Measurements from ENCODE around the gene CLPSL1.

DNA sequence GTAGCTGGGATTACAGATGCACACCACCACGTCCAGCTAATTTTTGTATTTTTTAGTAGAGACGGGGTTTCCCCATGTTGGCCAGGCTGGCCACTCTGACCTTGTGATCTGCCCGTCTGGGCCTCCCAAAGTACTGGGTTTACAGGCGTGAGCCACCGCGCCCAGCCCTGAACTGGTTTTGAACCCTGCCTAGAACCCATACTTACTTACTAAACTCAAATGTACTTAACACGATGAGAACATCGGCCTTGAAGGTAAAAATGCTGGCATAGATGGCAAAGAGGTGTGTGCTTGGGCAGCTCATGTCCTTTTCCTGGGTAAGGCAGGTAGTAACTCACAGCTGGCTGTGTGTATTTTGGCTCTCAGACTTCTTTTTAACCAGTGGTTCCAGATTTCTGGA lies 47.2 kb upstream of the CLPSL1 start:
- TF ChIP-seq, protein P1, sequence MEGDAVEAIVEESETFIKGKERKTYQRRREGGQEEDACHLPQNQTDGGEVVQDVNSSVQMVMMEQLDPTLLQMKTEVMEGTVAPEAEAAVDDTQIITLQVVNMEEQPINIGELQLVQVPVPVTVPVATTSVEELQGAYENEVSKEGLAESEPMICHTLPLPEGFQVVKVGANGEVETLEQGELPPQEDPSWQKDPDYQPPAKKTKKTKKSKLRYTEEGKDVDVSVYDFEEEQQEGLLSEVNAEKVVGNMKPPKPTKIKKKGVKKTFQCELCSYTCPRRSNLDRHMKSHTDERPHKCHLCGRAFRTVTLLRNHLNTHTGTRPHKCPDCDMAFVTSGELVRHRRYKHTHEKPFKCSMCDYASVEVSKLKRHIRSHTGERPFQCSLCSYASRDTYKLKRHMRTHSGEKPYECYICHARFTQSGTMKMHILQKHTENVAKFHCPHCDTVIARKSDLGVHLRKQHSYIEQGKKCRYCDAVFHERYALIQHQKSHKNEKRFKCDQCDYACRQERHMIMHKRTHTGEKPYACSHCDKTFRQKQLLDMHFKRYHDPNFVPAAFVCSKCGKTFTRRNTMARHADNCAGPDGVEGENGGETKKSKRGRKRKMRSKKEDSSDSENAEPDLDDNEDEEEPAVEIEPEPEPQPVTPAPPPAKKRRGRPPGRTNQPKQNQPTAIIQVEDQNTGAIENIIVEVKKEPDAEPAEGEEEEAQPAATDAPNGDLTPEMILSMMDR (IDR thresholded peaks at IDR 0.05; ENCODE audit: extremely low read depth in 1 of 2, insufficient read depth in 1 of 2, low read depth in 1 of 2, low read length in 2 of 2), result no peak
- TF ChIP-seq POLR2AphosphoS5 (IDR thresholded peaks at IDR 0.05; ENCODE audit: insufficient read depth, low read depth, low read length) (no peak), MYC (IDR thresholded peaks at IDR 0.05; ENCODE audit: low read depth, low read length) (no peak), EZH2 (IDR thresholded peaks at IDR 0.05; ENCODE audit: borderline replicate concordance, low read depth, low read length, severe bottlenecking) (no peak), POLR2A (IDR thresholded peaks at IDR 0.05; ENCODE audit: low read depth, low read length) (no peak)
- TF ChIP-seq, protein P2, sequence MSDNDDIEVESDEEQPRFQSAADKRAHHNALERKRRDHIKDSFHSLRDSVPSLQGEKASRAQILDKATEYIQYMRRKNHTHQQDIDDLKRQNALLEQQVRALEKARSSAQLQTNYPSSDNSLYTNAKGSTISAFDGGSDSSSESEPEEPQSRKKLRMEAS (IDR thresholded peaks at IDR 0.05; ENCODE audit: insufficient read depth, insufficient read length), result no peak
